Activated naive CD4-positive, alpha-beta T cell treated with anti-CD3 and anti-CD28 coated beads, Interleukin-2, amount 10 ng/mL, durations not matched to agents 7 days and 5 days (primary cell): ENCODE measurements around the gene ADARB2.

Experiments
- CTCF ChIA-PET: fragments of 350-600 bp; sonication (Branson Sonifier 250); formaldehyde crosslinking; loops from one replicate; lab custom pipeline; 2021; ENCODE audit warnings: antibody characterized with exemption; lab: Charles Lee
- DNase-seq: peaks from one replicate; pipeline ENCODE4 v3.0.0-alpha.2; 2020
- H3K27ac Mint-ChIP-seq: one replicate; pipeline ENCODE4 v1.8.0; 2021; ENCODE audit warnings: mild to moderate bottlenecking, moderate library complexity, mixed read lengths
- H3K27me3 Mint-ChIP-seq: one replicate; pipeline ENCODE4 v1.8.0; 2021; ENCODE audit warnings: mild to moderate bottlenecking, mixed read lengths
- H3K36me3 Mint-ChIP-seq: one replicate; pipeline ENCODE4 v1.8.0; 2021; ENCODE audit warnings: mixed read lengths
- H3K4me1 Mint-ChIP-seq: one replicate; pipeline ENCODE4 v1.8.0; 2021; ENCODE audit warnings: mixed read lengths
- H3K4me3 Mint-ChIP-seq: one replicate; pipeline ENCODE4 v1.8.0; 2021; ENCODE audit warnings: mild to moderate bottlenecking, moderate library complexity, mixed read lengths
- H3K9me3 Mint-ChIP-seq: one replicate; pipeline ENCODE4 v1.8.0; 2021; ENCODE audit warnings: mixed read lengths

The ADARB2 gene

DNA sequence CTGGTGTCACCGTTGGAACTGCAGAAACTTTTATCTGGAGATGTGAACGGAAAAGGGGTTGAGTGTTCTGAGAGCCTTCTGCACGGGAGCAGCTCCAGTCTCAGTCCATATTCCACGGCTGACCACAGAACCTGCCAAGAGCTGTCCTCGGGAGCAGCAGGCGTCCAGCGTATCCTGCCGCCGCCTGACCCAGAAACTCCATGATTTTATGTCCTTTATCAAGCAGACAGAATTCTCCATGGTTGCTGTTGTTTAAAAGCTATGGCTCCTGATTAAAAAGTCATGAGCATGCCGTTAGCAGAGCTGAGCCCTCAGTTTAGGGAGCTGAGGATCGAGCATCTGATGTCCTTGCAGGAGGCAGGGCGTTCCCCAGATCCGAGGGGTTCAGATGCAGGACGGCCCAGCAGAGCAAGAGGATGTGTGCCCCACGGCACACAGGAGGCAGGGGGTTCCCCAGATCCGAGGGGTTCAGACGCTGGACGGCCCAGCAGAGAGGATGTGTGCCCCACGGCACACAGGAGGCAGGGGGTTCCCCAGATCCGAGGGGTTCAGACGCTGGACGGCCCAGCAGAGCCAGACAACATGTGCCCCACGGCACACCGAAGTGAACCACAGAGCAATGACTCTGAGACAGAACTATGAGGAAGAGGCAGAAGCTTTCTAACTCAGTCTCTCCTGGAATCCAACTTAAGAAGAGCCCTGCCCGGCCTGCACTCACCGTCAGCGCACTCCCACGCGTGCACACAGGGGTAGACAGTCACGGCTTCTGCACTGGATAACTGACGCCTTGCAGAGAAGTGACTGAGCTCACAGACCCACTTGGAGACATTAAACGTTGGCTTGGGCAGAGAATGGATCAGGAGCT, 584.7 kb downstream of the ADARB2 start:
- peaks cover 16% of the 10 kb centered on the region for H3K27me3 Mint-ChIP-seq
- H3K4me1 Mint-ChIP-seq, result peaks cover 11% of the 10 kb centered on the region
- no peaks in the 10 kb centered on the region for H3K9me3 Mint-ChIP-seq
- H3K4me3 Mint-ChIP-seq, result no peak overlapping the region
- CTCF ChIA-PET, result interaction anchor here (1.1 kb wide), 1 partner anchor 10 kb away, joined by 3 read pairs; no protein-coding TSS in a partner anchor
- no peak for DNase-seq
- no peak overlapping the region for H3K27ac Mint-ChIP-seq
- no peaks in the 10 kb centered on the region for H3K36me3 Mint-ChIP-seq

DNA sequence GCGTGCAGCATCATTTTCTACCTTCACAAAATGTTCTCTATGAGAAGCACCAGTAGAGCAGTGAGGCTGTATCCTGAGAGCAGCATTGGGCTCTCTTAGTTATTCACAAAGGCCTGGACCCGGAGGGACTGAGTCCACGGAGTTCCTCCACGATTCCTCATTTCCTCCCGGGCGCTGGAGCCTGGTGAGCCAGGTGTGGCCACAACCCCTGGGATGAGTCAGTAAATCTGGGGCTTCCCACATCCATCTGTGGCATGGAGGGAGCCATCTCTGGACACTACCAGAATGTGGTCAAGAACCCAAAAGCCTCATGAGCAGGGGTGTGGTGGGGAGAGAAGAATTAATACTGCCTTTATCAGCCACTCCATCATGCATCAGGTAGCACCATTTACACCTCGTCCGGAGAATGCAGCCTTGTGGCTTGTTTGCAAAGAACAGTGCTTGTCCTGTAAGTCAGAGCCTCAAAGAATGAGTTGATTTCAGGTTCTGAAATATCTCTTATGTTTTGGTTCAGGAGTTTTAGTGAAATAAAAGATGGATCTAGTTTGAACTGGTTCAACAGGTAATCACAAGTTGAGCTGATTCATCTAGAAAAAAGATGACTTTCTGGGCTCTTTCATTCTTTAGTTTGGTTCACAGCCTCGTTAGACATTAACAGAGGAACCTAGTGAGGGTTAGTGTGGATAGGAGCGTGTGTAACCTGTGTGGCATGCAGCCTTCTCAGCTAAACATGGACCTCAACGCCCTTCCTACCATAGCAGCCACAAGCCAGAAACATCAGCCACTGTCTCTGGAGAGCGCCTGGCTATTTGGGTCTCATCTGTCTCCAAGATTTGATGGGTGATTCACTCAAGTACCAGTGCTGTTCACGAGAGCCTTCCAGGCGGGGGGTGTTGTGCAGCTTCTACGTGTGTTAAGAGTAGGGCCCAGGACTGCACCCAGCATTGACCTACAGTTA, 586.0 kb downstream of the ADARB2 start:
- Mint-ChIP-seq H3K27ac (no peak overlapping the region), H3K36me3 (no peaks in the 10 kb centered on the region), H3K4me3 (no peak overlapping the region), H3K9me3 (peaks cover 7% of the 10 kb centered on the region), H3K4me1 (peaks cover 11% of the 10 kb centered on the region), H3K27me3 (peaks cover 23% of the 10 kb centered on the region)
- DNase-seq, result no peak
- CTCF ChIA-PET, result interaction anchor here (1.1 kb wide), 1 partner anchor 11 kb away, joined by 3 read pairs; no protein-coding TSS in a partner anchor

DNA sequence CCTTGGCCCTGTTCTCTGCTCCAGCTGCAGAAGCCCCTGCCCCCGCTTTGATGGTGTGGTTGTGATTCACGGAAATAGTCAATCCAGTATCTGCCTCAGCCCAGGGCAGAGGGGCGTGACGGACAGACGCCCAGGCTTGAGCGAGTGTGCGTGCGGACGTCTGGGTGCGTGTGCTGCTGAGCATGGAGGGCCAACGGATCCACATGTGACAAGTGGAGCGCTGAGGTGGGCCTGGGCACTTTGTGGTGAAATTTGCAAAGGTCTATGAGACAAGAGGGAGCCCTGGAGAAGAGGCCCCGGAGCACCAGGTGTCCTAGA, 586.7 kb downstream of the ADARB2 start:
- Mint-ChIP-seq H3K9me3 (peaks cover 10% of the 10 kb centered on the region), H3K4me3 (no peak overlapping the region), H3K4me1 (peaks cover 11% of the 10 kb centered on the region), H3K27ac (no peak overlapping the region), H3K36me3 (no peaks in the 10 kb centered on the region), H3K27me3 (peaks cover 23% of the 10 kb centered on the region)
- CTCF ChIA-PET, result no interaction called here
- DNase-seq, result no peak

DNA sequence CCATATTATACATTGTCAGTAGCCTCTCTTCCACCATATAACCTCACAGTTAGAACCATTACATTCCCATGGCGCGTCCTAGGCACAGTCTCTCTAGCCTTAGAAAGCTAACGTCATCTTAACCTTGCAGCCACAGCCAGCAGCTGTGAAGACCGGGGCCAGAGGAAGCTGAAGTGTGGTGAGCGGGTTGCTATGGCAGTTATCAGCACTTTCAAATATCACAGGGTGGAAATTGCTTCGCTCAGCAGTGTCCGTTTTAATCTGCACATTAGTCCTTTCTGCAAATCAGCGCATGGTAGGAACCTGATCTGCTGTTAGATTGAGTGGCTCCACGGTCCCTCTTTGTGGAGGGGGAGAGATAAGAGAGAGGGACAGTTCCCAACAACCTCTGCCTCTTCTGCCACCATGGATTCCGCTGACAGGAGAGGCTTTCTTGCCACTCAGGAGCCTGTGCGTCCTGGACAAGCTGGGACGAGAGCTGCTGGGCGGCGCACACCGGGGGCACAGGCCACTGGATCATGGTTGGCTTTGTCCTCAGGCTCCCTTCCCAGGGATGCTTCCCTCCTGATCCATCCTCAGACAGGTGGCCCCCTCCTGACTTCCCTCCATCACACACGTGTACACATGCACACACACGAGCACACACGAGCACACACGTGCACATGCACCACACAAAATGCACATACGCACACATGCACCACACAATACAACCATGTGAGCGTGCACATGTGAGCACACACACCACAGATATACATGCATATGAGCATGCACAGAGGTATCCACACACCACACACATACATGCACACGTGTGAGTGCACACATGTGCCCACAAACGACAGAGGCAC, 587.3 kb downstream of the ADARB2 start:
- Mint-ChIP-seq H3K9me3 (peaks cover 10% of the 10 kb centered on the region), H3K4me3 (no peak overlapping the region), H3K36me3 (no peaks in the 10 kb centered on the region), H3K27ac (no peak overlapping the region), H3K27me3 (peaks cover 23% of the 10 kb centered on the region), H3K4me1 (peaks cover 11% of the 10 kb centered on the region)
- CTCF ChIA-PET, result no interaction called here
- peak; percentile 40 for DNase-seq

DNA sequence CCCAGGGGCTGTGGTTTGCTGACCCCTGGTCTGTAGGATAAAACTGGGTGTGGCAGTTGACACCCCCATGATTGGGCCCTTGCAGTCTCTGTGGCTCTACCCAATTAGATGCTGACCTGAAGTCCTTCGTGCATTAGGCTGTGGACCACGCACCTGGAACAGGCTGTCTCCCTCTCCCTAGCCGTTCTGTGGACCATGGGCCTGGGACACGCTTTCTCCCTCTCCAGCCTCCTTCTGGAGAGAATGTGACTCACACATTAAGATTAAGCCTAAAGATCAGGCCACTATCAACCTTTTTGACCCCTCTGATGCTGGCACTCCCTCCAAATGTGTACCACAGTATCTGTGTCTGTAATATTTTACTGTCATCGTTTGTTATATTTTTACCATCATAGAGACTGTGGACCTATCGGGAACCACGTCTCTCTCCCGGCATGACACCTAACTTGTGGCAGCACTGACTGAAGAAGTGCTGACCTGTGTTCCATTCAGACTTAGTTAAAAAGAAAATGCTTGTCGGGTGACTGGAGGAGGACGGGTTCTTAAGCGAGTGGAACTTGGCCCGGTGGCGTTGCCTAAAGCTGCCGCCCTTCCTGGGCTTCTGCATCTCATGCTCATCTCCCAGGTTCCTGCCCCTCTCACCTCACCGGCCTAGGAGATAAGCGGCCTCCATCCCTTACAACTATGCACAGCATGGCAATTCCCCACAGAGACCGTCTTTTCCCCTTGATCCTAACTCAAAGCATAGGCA, 588.3 kb downstream of the ADARB2 start:
- H3K27me3 Mint-ChIP-seq, result peaks cover 17% of the 10 kb centered on the region
- H3K9me3 Mint-ChIP-seq, result peaks cover 12% of the 10 kb centered on the region
- DNase-seq, result no peak
- CTCF ChIA-PET, result no interaction called here
- H3K36me3 Mint-ChIP-seq, result no peaks in the 10 kb centered on the region
- H3K27ac Mint-ChIP-seq, result no peak overlapping the region
- H3K4me3 Mint-ChIP-seq, result no peak overlapping the region
- peaks cover 9% of the 10 kb centered on the region for H3K4me1 Mint-ChIP-seq

DNA sequence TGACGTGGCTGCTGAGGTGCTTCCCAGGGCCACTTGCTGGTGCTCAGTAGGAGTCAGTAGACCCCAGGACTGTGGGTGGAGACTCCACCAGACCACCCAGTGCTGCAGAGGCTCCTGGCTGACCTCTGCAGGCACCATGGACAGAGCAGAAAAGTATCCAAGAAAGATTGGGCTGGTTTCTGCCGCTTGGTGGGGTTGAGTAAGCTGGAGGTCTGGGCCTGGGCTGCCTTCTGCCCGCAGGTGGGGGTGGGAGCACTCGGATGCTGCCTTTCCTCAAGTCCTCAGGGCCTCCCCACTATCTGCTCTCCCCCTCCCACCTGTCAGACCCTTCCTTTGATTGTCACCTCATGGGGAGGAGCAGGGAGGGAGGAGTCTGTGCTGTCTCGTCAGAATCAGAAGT, 589.5 kb downstream of the ADARB2 start:
- H3K27ac Mint-ChIP-seq, result no peak overlapping the region
- no peaks in the 10 kb centered on the region for H3K36me3 Mint-ChIP-seq
- no peak for DNase-seq
- peaks cover 7% of the 10 kb centered on the region for H3K4me1 Mint-ChIP-seq
- peaks cover 14% of the 10 kb centered on the region for H3K27me3 Mint-ChIP-seq
- peaks cover 12% of the 10 kb centered on the region for H3K9me3 Mint-ChIP-seq
- no peak overlapping the region for H3K4me3 Mint-ChIP-seq
- CTCF ChIA-PET, result no interaction called here

DNA sequence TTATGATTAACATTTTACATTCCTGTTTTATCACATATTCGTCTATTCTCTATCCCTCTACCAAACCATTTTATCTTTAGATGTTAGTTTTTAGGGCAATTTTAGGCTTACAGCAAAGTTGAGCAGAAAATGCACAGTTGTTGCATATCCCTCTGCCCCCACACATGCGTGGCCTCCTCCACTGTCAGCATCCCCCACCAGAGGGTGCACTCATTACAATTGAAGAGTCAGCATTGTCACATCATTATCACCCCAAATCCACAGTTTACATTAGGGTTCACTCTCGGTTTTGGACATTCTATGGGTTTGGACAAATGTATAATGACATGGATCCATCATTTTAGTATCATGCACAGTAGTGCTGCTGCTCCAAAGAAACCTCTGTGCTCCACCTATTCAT, 594.7 kb downstream of the ADARB2 start:
- CTCF ChIA-PET, result no interaction called here
- H3K27me3 Mint-ChIP-seq, result peaks cover 34% of the 10 kb centered on the region
- peaks cover 22% of the 10 kb centered on the region for H3K9me3 Mint-ChIP-seq
- no peak overlapping the region for H3K4me3 Mint-ChIP-seq
- peak; percentile 59 for DNase-seq
- peaks cover 3% of the 10 kb centered on the region for H3K36me3 Mint-ChIP-seq
- no peak overlapping the region for H3K27ac Mint-ChIP-seq
- no peaks in the 10 kb centered on the region for H3K4me1 Mint-ChIP-seq

DNA sequence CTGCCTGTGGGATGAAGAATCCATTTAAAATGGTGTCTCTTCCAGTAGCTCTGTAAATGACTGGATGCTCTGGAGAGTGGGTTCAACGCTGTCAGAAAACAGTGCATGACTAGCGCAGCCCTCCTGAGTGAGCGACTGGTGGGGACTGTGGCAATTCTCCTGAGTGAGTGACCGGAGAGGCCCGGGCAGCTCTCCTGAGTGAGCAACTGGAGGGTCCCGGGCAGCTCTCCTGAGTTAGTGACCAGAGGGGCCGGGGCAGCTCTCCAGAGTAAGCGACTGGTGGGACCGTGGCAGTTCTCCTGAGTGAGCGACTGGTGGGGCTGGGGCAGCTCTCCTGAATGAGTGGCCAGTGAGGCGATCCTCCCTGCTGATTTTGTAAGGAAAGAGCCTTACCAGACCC, 595.6 kb downstream of the ADARB2 start:
- CTCF ChIA-PET, result interaction anchor here (1.2 to 1.5 kb wide), 2 partner anchors 32 to 102 kb away, joined by 4 to 5 read pairs; no protein-coding TSS in a partner anchor
- H3K4me1 Mint-ChIP-seq, result no peaks in the 10 kb centered on the region
- H3K9me3 Mint-ChIP-seq, result peaks cover 16% of the 10 kb centered on the region
- H3K27ac Mint-ChIP-seq, result no peak overlapping the region
- H3K27me3 Mint-ChIP-seq, result peaks cover 31% of the 10 kb centered on the region
- peaks cover 3% of the 10 kb centered on the region for H3K36me3 Mint-ChIP-seq
- H3K4me3 Mint-ChIP-seq, result no peak overlapping the region
- DNase-seq, result no peak

DNA sequence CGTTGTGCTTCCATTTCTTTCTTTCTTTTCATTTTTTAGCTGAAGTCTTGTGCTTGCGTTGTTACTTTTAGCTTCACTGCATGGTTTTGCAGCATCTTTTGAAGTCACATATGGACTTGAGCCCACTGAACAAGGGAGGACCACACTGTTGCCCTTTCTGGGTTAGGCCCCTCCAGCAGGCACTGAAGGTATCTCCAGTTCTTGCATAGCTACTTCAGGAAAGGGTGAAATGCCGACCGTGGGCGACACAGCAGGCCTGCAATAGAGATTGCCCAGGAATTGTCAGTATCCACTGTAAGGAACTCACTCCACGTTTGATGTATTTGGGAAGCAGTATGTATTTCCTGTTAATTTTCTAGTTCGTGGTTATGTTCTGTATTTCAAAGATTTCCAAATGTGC, 596.1 kb downstream of the ADARB2 start:
- Mint-ChIP-seq H3K4me1 (no peaks in the 10 kb centered on the region), H3K4me3 (no peak overlapping the region), H3K9me3 (peaks cover 15% of the 10 kb centered on the region), H3K27ac (no peak overlapping the region), H3K27me3 (peaks cover 31% of the 10 kb centered on the region), H3K36me3 (peaks cover 3% of the 10 kb centered on the region)
- CTCF ChIA-PET, result interaction anchor here (1.0 to 1.5 kb wide), 3 partner anchors 10 to 103 kb away, joined by 4 to 5 read pairs (median 5); no protein-coding TSS in a partner anchor
- no peak for DNase-seq

DNA sequence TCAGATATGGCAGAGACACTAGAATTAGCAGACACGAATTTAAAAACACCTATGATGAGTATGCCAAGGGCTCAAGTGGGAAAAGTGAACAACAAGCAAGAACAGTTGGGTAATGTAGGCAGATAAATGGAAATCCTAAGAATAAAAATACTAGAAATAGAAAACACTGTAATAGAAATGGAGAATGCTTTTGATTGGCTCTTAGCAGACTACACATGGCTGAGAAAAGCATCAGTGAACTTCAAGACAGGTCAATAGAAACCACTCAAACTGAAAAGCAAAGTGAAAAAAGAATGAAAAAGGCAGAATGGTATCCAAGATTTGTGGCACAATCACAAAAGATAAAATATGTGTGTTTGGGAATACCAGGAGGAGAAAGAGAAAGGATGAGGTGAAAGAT, 598.8 kb downstream of the ADARB2 start:
- Mint-ChIP-seq H3K9me3 (peaks cover 10% of the 10 kb centered on the region), H3K27me3 (peaks cover 34% of the 10 kb centered on the region), H3K4me1 (peaks cover 7% of the 10 kb centered on the region), H3K4me3 (no peak overlapping the region), H3K27ac (no peak overlapping the region), H3K36me3 (peaks cover 3% of the 10 kb centered on the region)
- CTCF ChIA-PET, result no interaction called here
- DNase-seq, result no peak

DNA sequence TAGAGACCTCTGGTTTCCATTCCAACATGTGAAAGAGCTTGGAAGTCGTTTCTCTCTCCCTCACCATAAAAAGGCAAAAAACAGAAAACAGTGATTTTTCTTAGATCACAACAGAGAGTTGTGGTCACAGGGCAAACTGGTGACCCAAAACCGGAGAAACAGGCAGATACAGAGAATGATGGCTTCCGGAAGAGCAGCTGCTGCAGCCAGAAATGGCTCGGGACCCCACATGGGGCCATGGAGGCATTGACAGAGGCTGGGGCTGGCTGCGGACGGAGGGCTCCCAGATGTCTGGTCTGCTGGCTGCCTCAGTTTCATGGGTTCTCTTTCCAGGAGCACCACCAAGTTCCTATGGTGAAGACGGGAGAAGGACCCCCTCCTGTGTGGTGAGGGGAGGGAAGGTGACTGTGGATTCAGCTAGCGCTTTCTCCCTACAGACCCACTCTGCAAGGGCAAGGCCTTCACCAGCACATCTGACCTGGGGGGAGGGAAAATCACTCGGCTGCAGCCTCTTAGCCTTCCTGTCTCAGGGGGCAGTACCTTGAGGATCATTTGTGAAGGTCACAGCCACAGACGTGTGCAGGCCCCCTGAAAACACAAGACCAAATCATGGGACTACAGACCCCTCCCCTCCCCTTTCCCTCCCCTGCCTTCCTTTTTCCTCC, 599.7 kb downstream of the ADARB2 start:
- DNase-seq, result no peak

DNA sequence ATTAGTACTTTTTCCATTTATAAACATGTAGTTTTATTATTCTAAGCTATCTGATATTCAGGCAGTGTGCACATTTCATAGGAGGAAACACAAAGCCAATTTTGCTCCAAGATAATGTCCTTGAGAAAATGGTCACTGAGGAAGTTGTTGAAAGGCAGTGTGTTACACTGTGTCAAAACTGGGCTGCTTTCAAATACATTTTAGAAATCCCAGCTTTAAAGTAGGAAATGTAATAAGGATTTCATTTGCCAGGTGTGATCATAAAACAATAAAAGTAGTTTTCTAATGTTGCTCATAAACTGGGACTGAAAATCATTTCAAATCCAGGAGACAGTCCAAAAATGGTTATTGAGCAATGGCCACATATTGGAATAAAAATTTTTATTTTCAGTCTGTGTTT, 601.1 kb downstream of the ADARB2 start:
- no peak overlapping the region for H3K27ac Mint-ChIP-seq

More for the DNA sequence above, 599.7 kb downstream of the ADARB2 start:
- Mint-ChIP-seq H3K27ac (no peak overlapping the region), H3K9me3 (peaks cover 10% of the 10 kb centered on the region), H3K36me3 (peaks cover 7% of the 10 kb centered on the region), H3K4me3 (no peak overlapping the region), H3K27me3 (peaks cover 33% of the 10 kb centered on the region), H3K4me1 (peaks cover 14% of the 10 kb centered on the region)
- CTCF ChIA-PET, result no interaction called here

DNA sequence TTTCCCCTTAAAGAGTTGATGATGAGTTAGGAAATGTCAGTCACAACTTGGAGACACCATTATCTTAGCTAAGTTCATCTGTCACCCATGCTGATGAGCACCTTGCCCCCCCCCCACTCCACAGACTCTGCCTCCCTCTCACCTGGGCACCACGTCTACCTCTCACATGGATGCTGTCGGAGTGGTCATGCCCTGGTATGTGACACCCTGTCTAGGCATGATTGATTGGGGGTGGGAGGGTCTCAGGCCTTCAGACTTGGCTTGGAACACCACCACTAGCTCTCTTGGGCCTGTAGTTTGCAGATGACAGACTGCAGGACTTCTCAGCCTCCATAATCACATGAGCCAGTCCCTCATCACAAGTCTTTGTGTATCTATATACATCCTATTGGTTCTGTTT, 603.2 kb downstream of the ADARB2 start:
- Mint-ChIP-seq H3K27ac (no peak overlapping the region), H3K36me3 (peaks cover 34% of the 10 kb centered on the region), H3K4me3 (no peak overlapping the region), H3K27me3 (peaks cover 16% of the 10 kb centered on the region), H3K9me3 (peaks cover 10% of the 10 kb centered on the region), H3K4me1 (peaks cover 18% of the 10 kb centered on the region)
- CTCF ChIA-PET, result no interaction called here
- DNase-seq, result no peak

More for the DNA sequence above, 601.1 kb downstream of the ADARB2 start:
- H3K27me3 Mint-ChIP-seq, result peaks cover 23% of the 10 kb centered on the region
- H3K36me3 Mint-ChIP-seq, result peaks cover 16% of the 10 kb centered on the region
- no peak overlapping the region for H3K4me3 Mint-ChIP-seq
- no peak for DNase-seq
- CTCF ChIA-PET, result no interaction called here
- H3K4me1 Mint-ChIP-seq, result peaks cover 18% of the 10 kb centered on the region
- H3K9me3 Mint-ChIP-seq, result peaks cover 10% of the 10 kb centered on the region
